Spinal cord (tissue), 10 donors: Measurements from ENCODE around the gene REV1. TPM values are rescaled to one million over a fixed set of nuclear protein-coding genes. Genes with fewer than 3 reads are reported as not detected.
"Not testable (repeated sequence)": the region's sequence is repeated elsewhere in the genome, so short reads cannot be mapped to it uniquely, and the experiment has no call there.

Source experiments
- DNase-seq, 6 donors: peaks; one replicate each; pipeline versions ENCODE4 v3.0.0 to v3.0.0-alpha.2; 2013 to 2015; ENCODE audit warnings: low spot score in 6 of 6, low read depth in 4 of 6
- H3K27ac ChIP-seq: one replicate; pipeline ENCODE4 v1.5.1; 2013; ENCODE audit warnings: low read depth, low read length, control low read depth
- H3K27me3 ChIP-seq: one replicate; pipeline ENCODE4 v1.6.1; 2013; ENCODE audit warnings: low read length; ENCODE audit not compliant: control insufficient read depth, insufficient read depth
- H3K36me3 ChIP-seq: one replicate; pipeline ENCODE4 v1.6.1; 2013; ENCODE audit warnings: low read length; ENCODE audit not compliant: control insufficient read depth, insufficient read depth
- H3K4me1 ChIP-seq: one replicate; pipeline ENCODE4 v1.6.1; 2013; ENCODE audit warnings: low read length; ENCODE audit not compliant: control insufficient read depth, insufficient read depth
- H3K4me3 ChIP-seq: one replicate; pipeline ENCODE4 v1.5.1; 2013; ENCODE audit warnings: low read depth, low read length, control low read depth
- H3K9me3 ChIP-seq: one replicate; pipeline ENCODE4 v1.6.1; 2013; ENCODE audit warnings: low read length; ENCODE audit not compliant: control insufficient read depth, insufficient read depth
- WGBS: methylation state at CpG from one replicate; pipeline ENCODE4 v1.1.5; 2013; ENCODE audit warnings: missing lambda C conversion rate; ENCODE audit not compliant: insufficient coverage; 5-methylcytosine and 5-hydroxymethylcytosine counted together
- polyA plus RNA-seq, 2 donors: library from polyadenylated mRNA; unstranded; fragments of 120-200 nt; gene quantifications; one replicate each; pipeline ENCODE4 v1.2.1, GENCODE V29; 2013; ENCODE audit not compliant: insufficient read length in 2 of 2
- total RNA-seq, 2 donors: library from RNA; depleted of rRNA in 1 of 2; stranded (reverse); fragments of 120-200 nt in 1 of 2; fragments of >200 nt in 1 of 2; gene quantifications; one replicate each; pipeline versions ENCODE4 v1.2.3 to v1.2.4, GENCODE V29; 2013 to 2014
- donor health status: healthy.

REV1 gene
- total and polyA plus RNA-seq, 4 donors = 40.4 to 109 (median 54.8) TPM

DNA sequence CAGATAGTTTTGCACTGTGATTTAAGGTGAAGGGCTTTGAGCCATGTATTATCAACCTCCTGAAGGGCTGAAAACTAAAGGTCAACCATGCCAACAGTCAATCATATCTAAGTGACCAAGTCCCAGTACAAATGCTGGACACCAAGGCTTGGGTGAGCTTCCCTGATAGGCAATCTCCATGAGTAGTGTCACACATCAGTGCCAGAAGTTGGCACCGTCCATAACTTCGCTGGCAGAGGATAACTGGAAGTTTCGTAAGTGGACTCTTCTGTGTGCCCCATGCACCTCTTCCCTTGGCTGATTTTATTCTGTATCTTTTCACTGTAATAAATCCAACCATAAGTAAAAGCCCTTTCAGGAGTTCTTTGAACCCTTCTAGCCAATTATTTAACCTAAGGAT lies 13.2 kb downstream of the REV1 start:
- Histone ChIP-seq H3K4me3 (no peak overlapping the region), H3K4me1 (no peaks in the 10 kb centered on the region), H3K27ac (no peak overlapping the region), H3K27me3 (no peaks in the 10 kb centered on the region), H3K36me3 (no peaks in the 10 kb centered on the region), H3K9me3 (no peaks in the 10 kb centered on the region)
- 80% methylated on average over 1 of the region's 3 CpGs for WGBS
- DNase-seq = no peak

GRCh38 chr2:99475095-99475494 lies 14.7 kb downstream of the REV1 start:
- 53% methylated on average over 2 of the region's 4 CpGs for WGBS

DNA sequence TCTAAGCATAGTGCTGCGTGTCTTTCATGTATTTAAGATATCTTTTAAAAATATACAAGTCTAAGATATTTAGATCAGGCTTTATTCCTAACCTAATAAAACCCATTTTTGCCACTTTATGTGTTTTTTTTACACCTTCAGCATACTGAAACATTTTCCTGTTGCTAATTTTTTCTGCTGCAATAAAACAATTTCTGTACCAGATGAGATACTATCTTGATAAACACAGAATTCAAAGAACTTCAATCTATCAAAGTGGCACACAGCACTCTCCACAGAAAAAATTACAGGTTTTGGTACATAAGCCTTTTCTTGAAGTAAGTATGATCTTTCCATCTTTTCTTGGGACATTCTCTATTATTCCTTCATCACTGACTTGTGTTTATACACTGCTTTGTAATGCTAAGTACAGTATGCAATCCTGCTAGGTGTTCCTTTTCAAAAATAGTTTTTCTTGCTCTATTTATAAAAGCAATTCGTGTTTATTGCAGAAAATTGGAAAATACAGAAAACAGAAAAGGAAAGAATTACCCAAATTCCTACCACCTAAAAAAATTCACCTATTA lies 16.2 kb downstream of the REV1 start:
- Histone ChIP-seq H3K27ac (no peak overlapping the region), H3K9me3 (no peaks in the 10 kb centered on the region), H3K4me3 (no peak overlapping the region), H3K36me3 (no peaks in the 10 kb centered on the region), H3K4me1 (no peaks in the 10 kb centered on the region), H3K27me3 (no peaks in the 10 kb centered on the region)
- WGBS = no CpG with 5 or more reads among the region's 2 CpGs
- DNase-seq = no peak

More at GRCh38 chr2:99475095-99475494, 14.7 kb downstream of the REV1 start:
- not testable (repeated sequence) for H3K4me1 ChIP-seq, H3K4me3 ChIP-seq, DNase-seq, H3K9me3 ChIP-seq, H3K27me3 ChIP-seq, H3K27ac ChIP-seq, H3K36me3 ChIP-seq

- no peak for DNase-seq
- Histone ChIP-seq H3K27me3 (no peaks in the 10 kb centered on the region), H3K4me3 (no peak overlapping the region), H3K4me1 (no peaks in the 10 kb centered on the region), H3K27ac (no peak overlapping the region), H3K9me3 (no peaks in the 10 kb centered on the region), H3K36me3 (no peaks in the 10 kb centered on the region)
- no CpG with 5 or more reads among the region's 1 CpG for WGBS
Observed at GRCh38 chr2:99472600-99472960, 17.2 kb downstream of the REV1 start.

DNA sequence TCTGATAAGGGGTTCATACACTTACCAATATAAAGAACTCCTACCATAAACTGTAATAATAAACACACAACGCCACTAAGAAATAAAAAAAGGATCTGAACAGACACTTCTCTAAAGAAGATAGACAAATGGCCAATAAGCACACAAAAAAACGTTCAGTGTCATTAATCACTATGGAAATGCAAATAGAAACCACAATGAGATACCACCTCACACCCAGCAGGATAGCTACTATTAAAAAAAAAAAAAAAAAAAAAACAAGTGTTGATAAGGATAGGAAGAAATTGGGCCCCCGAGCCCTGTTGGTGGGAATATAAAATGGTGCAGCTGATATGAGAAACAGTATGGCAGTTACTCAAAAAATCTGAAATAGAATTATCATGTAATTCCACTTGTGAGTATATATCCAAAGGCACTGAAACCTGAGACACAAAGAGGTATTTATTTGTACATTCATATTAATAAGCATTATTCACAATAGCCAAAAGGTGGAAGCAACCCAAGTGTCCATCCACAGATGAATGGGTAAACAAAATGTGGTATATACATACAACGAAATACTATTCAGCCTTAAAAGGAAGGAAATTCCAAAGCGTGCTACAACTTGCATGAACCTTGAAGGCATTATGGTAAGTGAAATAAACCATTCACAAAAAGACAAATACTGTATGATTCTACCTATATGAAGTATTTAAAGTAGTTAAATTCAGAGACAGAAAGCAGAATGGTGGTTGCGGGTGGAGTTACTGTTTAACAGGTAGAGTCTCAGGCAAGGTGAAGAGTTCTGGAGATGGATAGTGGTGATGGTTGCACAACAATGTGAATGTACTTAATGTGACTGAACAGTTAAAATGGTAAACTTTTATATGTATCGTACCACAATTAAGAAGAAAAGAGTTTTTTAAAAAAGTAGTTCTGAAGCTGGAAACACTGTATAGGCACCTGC lies 17.9 kb downstream of the REV1 start:
- 100% methylated on average over 1 of the region's 7 CpGs for WGBS
- Histone ChIP-seq H3K36me3 (no peaks in the 10 kb centered on the region), H3K4me3 (no peak overlapping the region), H3K4me1 (no peaks in the 10 kb centered on the region), H3K27ac (no peak overlapping the region), H3K9me3 (no peaks in the 10 kb centered on the region), H3K27me3 (no peaks in the 10 kb centered on the region)
- DNase-seq = no peak

DNA sequence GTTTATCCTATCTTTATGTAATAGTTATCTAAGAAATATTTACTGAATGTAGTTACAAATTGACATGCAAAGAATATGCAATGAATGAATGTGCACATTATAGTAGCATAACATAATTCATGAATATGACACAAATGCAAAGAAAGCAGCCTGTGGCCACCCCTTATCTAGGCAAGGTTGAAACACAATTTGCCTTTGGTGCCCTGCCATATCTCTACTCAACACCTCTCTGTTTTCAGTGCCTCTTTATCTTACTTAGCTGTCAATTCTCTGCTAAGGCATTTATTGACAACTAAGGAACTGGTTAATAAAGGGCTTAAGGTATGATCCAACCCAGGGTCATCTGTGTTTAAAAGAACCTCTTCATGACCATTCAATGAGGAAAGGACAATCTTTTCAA lies 18.9 kb downstream of the REV1 start:
- Histone ChIP-seq H3K27ac (no peak overlapping the region), H3K9me3 (no peaks in the 10 kb centered on the region), H3K27me3 (no peaks in the 10 kb centered on the region), H3K4me3 (no peak overlapping the region), H3K36me3 (no peaks in the 10 kb centered on the region), H3K4me1 (no peaks in the 10 kb centered on the region)
- DNase-seq = no peak

GRCh38 chr2:99470459-99470858 lies 19.4 kb downstream of the REV1 start:
- not testable (repeated sequence) for H3K4me1 ChIP-seq, H3K27me3 ChIP-seq, H3K4me3 ChIP-seq, DNase-seq, H3K36me3 ChIP-seq, H3K27ac ChIP-seq, H3K9me3 ChIP-seq
- WGBS = 86% methylated on average over 2 of the region's 8 CpGs

GRCh38 chr2:99469394-99469793 lies 20.4 kb downstream of the REV1 start:
- H3K4me1 ChIP-seq = no peaks in the 10 kb centered on the region
- no peak overlapping the region for H3K27ac ChIP-seq

DNA sequence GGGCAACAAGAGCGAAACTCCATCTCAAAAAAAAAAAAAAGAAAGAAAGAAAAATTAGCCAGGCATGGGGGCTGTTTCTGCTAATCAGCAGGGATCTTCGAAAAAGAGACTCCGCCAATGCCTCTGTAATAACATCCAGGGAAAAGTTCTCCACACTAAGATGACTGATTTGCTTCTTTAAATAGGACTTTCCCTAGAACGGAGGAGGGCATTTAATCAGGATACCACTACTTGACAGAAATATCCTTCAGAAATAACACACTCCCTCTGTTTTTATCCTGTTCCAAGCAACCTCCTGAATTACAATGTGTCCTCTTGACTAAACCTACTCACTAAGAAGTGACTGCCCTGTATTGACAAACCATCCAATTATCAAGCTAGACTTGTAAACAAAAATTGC lies 21.7 kb downstream of the REV1 start:
- Histone ChIP-seq H3K27me3 (no peaks in the 10 kb centered on the region), H3K36me3 (no peaks in the 10 kb centered on the region), H3K9me3 (no peaks in the 10 kb centered on the region), H3K27ac (no peak overlapping the region), H3K4me3 (no peak overlapping the region), H3K4me1 (no peaks in the 10 kb centered on the region)
- no peak for DNase-seq
- whole genome bisulfite sequencing = no CpG with 5 or more reads among the region's 4 CpGs

More at GRCh38 chr2:99469394-99469793, 20.4 kb downstream of the REV1 start:
- Histone ChIP-seq H3K9me3 (no peaks in the 10 kb centered on the region), H3K36me3 (no peaks in the 10 kb centered on the region), H3K4me3 (no peak overlapping the region), H3K27me3 (no peaks in the 10 kb centered on the region)
- DNase-seq = no peak
- 100% methylated on average over 1 of the region's 1 CpG for WGBS

GRCh38 chr2:99467390-99467789 lies 22.4 kb downstream of the REV1 start:
- H3K9me3 ChIP-seq = no peaks in the 10 kb centered on the region
- H3K36me3 ChIP-seq = no peaks in the 10 kb centered on the region
- no peak for DNase-seq
- 100% methylated on average over 2 of the region's 3 CpGs for WGBS
- H3K27ac ChIP-seq = no peak overlapping the region
- H3K4me1 ChIP-seq = no peaks in the 10 kb centered on the region
- H3K4me3 ChIP-seq = no peak overlapping the region
- H3K27me3 ChIP-seq = no peaks in the 10 kb centered on the region
